Mesothelial cell of epicardium (in vitro differentiated cells): ENCODE results near the gene FNDC1. TPM values are rescaled to one million over a fixed set of nuclear protein-coding genes. Genes with fewer than 3 reads are reported as not detected.

Source experiments
- DNase-seq, 2 experiments: peaks; one replicate each; pipeline ENCODE4 v3.0.0; 2021; ENCODE audit warnings: low spot score in 2 of 2; ENCODE audit not compliant: unreplicated experiment in 2 of 2
- H3K27ac Mint-ChIP-seq: 2 replicates; pipeline ENCODE4 v1.8.0; 2021; ENCODE audit warnings: mixed read lengths
- H3K27me3 Mint-ChIP-seq: 2 replicates; pipeline ENCODE4 v1.8.0; 2021; ENCODE audit warnings: low read depth, mixed read lengths
- H3K36me3 Mint-ChIP-seq: 2 replicates; pipeline ENCODE4 v1.8.0; 2021; ENCODE audit warnings: mixed read lengths
- H3K4me1 Mint-ChIP-seq: 2 replicates; pipeline ENCODE4 v1.8.0; 2021; ENCODE audit warnings: mixed read lengths
- H3K4me3 Mint-ChIP-seq: 2 replicates; pipeline ENCODE4 v1.8.0; 2021; ENCODE audit warnings: mild to moderate bottlenecking, moderate library complexity, mixed read lengths
- H3K9me3 Mint-ChIP-seq: 2 replicates; pipeline ENCODE4 v1.8.0; 2021; ENCODE audit warnings: mixed read lengths
- total RNA-seq: library from RNA; stranded (reverse); gene quantifications from 3 replicates; pipeline ENCODE4 v1.2.1, GENCODE V29; 2021
- TF ChIP-seq, protein P1 (sequence below): fragments of 200-600 bp; sonication (generic); IDR thresholded peaks from one replicate; pipeline ENCODE4 v1.5.0; 2021; ENCODE audit warnings: antibody characterized with exemption; ENCODE audit not compliant: unreplicated experiment

Gene FNDC1
- total RNA-seq, 1 donor from 2014 or later = 0.31 TPM

DNA sequence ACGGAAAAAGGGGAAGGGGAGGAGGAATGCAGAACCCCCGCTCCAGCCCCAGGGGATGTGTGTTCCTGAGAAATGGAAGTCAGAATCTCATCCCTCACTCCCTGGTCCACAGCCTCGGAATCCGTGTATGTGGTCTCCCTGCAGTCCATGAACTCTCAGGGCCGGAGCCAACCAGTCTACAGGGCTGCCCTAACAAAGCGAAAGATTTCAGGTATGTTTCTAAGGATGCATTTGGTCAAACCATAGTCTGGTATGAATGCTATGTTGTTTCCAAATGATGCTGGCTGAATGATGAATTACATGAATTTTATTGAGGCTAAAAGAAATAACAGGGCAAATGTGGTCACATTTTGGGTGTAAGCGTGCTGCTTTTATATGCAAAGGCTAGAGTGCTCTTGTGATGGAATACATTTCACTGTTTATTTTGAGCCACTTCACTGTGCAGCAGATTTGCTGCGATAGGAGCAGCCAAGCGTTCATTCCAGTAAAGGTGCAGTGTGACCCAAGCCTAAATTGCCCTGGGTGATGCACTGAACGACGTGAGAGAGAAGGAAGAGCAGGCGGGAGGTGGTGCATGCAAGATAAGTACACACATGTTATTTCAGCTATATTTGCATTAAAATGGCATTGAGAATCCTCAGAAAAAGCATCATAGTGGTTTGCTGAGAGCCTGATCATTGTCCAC lies 52.4 kb downstream of the FNDC1 start:
- H3K4me1 Mint-ChIP-seq = peaks cover 1% of the 10 kb centered on the region
- no peak overlapping the region for H3K4me3 Mint-ChIP-seq
- no peaks in the 10 kb centered on the region for H3K9me3 Mint-ChIP-seq
- peaks cover 78% of the 10 kb centered on the region for H3K27me3 Mint-ChIP-seq
- no peak overlapping the region for H3K27ac Mint-ChIP-seq
- no peak for DNase-seq
- TF ChIP-seq, protein P1, sequence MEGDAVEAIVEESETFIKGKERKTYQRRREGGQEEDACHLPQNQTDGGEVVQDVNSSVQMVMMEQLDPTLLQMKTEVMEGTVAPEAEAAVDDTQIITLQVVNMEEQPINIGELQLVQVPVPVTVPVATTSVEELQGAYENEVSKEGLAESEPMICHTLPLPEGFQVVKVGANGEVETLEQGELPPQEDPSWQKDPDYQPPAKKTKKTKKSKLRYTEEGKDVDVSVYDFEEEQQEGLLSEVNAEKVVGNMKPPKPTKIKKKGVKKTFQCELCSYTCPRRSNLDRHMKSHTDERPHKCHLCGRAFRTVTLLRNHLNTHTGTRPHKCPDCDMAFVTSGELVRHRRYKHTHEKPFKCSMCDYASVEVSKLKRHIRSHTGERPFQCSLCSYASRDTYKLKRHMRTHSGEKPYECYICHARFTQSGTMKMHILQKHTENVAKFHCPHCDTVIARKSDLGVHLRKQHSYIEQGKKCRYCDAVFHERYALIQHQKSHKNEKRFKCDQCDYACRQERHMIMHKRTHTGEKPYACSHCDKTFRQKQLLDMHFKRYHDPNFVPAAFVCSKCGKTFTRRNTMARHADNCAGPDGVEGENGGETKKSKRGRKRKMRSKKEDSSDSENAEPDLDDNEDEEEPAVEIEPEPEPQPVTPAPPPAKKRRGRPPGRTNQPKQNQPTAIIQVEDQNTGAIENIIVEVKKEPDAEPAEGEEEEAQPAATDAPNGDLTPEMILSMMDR = no peak
- no peaks in the 10 kb centered on the region for H3K36me3 Mint-ChIP-seq

DNA sequence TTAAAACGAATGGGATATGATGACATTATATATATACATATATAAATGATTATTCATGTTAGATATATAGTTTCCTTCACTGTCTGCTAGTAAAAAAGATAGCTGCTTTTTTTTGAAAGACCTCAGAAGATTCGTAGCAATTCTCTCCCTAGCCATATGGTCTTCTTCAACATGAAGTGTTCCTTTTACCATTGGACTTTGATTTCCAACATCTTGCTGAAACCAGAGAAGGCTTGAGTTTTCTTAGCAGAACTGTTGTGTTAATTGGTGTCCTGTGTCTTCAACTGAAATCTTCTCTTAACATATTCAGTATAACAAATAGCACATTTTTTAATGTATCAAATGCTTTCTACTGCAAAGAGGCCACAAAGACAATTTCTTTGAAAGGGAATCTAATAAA lies 55.3 kb downstream of the FNDC1 start:
- H3K27me3 Mint-ChIP-seq = peaks cover 74% of the 10 kb centered on the region
- H3K36me3 Mint-ChIP-seq = no peaks in the 10 kb centered on the region
- H3K4me3 Mint-ChIP-seq = no peak overlapping the region
- no peak overlapping the region for H3K27ac Mint-ChIP-seq
- H3K4me1 Mint-ChIP-seq = peaks cover 1% of the 10 kb centered on the region
- no peak for DNase-seq
- H3K9me3 Mint-ChIP-seq = no peaks in the 10 kb centered on the region
- TF ChIP-seq, protein P1 = no peak

GRCh38 chr6:159229651-159230051 lies 60.5 kb downstream of the FNDC1 start:
- DNase-seq = no peak
- Mint-ChIP-seq H3K27ac (no peak overlapping the region), H3K4me1 (peaks cover 2% of the 10 kb centered on the region), H3K4me3 (no peak overlapping the region), H3K36me3 (no peaks in the 10 kb centered on the region), H3K9me3 (no peaks in the 10 kb centered on the region), H3K27me3 (peaks cover 77% of the 10 kb centered on the region)
- TF ChIP-seq, protein P1 = no peak

- TF ChIP-seq, protein P1 = no peak
- DNase-seq = no peak
- Mint-ChIP-seq H3K4me1 (peaks cover 2% of the 10 kb centered on the region), H3K27ac (no peak overlapping the region), H3K9me3 (no peaks in the 10 kb centered on the region), H3K36me3 (no peaks in the 10 kb centered on the region), H3K27me3 (peaks cover 78% of the 10 kb centered on the region), H3K4me3 (no peak overlapping the region)
Measured at GRCh38 chr6:159232106-159232645, 63.0 kb downstream of the FNDC1 start.

- Mint-ChIP-seq H3K4me3 (no peak overlapping the region), H3K27me3 (peaks cover 78% of the 10 kb centered on the region), H3K9me3 (no peaks in the 10 kb centered on the region), H3K27ac (no peak overlapping the region), H3K4me1 (peaks cover 2% of the 10 kb centered on the region), H3K36me3 (no peaks in the 10 kb centered on the region)
- DNase-seq = no peak
- TF ChIP-seq, protein P1 = no peak
Measured at GRCh38 chr6:159232751-159233150, 63.6 kb downstream of the FNDC1 start.
